HG03045 (cell line): ENCODE results near the gene LRRFIP1.

Source experiments
- ATAC-seq: cut with Tn5 transposase; IDR thresholded peaks from one replicate; pipeline ENCODE4 v1.9.1; 2021; ENCODE audit warnings: mild to moderate bottlenecking, moderate library complexity; ENCODE audit not compliant: unreplicated experiment

Gene LRRFIP1

GRCh38 chr2:237721458-237721857 lies 94.1 kb downstream of the LRRFIP1 start:
- ATAC-seq, result no peak

GRCh38 chr2:237722616-237723015 lies 95.2 kb downstream of the LRRFIP1 start:
- no peak for ATAC-seq

- ATAC-seq, result no peak
Measured at GRCh38 chr2:237723023-237723422, 95.6 kb downstream of the LRRFIP1 start.

GRCh38 chr2:237723602-237724001 lies 96.2 kb downstream of the LRRFIP1 start:
- peak; percentile 64 for ATAC-seq

DNA sequence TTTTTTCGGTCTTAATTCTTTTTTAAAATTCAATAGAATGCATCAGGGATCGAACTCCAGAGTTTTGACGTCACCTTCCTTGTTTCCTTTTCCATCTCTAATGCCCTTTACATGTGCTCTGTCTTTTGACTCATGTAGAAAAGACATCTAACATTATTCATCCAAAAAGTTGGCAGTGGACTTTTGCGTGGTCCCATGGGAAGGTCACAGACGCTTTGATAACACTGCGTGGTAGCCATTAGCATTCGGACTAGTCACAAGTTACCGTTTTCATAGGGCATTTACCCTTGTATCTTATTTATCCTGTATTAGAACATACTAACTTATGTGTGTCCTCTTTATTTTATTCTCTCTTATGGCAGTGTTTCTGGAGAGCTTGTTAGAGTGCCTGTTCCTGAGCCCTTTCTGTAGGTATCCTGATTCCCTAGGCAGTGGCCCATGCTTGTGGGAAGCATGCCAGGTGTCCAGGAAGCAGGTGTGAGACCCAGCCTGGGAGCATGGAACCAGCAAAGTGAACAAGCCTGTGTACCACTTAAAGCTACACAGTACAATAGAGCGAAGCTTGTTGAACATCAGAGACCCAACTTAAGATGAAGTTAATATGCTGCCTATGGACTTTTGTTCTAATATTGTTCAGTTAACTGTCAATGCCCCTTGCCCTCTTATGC lies 97.6 kb downstream of the LRRFIP1 start:
- no peak for ATAC-seq

DNA sequence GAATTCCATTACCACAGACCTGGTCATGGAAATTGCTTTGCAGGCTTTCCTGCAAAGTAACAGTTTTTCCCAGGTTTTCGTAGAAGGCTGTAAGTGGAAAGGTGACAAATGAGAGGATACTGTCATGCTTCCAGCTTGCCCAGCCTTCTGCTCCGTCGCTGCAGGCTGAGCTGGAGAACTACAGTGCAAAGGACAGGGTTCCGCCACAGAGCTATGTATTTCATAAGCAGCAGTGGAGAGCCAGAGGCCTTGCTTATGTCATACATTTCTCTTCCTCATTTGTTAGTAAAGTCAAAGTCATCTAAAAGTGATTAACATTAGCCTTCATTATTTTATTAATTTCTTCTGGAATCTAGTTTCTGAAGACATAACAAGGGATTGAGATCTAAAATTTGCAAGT lies 98.3 kb downstream of the LRRFIP1 start:
- no peak for ATAC-seq

DNA sequence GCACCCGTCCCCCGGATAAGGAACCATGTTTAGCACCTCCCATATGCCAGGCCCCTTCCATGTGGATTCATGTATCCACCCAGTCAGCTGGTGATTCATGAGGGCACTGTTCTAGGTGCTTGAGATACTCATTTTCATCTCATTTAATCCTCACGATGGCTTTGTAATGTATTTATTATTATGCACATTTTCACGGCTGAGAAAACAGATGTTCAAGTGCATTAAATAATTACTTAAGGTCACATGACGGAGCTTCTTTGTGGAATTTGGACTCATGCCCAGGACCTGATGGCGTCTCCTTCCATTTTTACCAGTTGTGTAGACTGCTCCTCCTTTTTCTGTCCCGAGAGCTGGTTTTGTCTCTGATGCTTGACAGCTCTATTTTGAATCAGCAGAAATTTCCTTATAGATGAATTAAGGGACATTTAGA lies 99.0 kb downstream of the LRRFIP1 start:
- ATAC-seq, result no peak

- no peak for ATAC-seq
Measured at GRCh38 chr2:237727363-237727762, 100.0 kb downstream of the LRRFIP1 start.

- no peak for ATAC-seq
Measured at GRCh38 chr2:237729681-237730475, 102.5 kb downstream of the LRRFIP1 start.

DNA sequence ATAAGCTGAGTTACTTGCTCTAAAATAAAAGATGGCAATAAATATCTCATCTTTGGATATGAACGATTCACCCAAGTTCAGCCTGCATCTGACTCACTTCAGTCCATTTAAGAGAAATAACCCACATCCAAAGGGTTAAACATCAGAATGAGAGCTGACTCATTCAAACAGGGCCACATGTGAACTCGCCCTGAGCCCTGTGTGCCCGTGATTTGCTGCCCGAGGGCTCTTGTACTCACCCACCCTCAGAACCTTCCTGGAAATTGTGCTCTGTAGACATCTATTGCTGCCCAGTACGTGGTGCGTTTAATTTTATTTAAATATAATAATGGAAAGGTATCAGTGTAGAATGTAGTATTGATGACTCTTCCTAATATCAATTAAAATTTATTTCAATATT lies 104.3 kb downstream of the LRRFIP1 start:
- no peak for ATAC-seq

DNA sequence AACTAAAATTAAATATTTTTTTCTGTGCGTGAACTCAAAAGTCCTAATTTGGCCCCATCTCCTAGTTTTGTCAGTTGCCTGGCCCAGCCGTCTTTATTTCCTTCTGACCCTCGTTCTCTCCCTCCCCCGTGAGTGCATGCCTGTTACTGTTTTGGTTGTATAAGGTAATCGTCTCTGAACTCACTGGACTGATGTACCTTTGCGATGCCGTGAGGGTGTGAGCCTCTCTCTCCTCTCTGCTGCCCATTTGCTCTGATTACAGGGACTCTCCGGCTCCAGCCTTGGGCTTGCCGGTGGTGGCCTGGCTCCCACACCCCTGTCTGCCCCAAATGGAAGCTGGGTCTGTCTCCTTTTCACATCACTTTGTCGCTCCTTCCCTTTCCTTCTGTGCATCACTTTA lies 104.7 kb downstream of the LRRFIP1 start:
- no peak for ATAC-seq

- ATAC-seq, result no peak
Measured at GRCh38 chr2:237732790-237733381, 105.5 kb downstream of the LRRFIP1 start.

GRCh38 chr2:237733677-237734300 lies 106.4 kb downstream of the LRRFIP1 start:
- ATAC-seq, result no peak

DNA sequence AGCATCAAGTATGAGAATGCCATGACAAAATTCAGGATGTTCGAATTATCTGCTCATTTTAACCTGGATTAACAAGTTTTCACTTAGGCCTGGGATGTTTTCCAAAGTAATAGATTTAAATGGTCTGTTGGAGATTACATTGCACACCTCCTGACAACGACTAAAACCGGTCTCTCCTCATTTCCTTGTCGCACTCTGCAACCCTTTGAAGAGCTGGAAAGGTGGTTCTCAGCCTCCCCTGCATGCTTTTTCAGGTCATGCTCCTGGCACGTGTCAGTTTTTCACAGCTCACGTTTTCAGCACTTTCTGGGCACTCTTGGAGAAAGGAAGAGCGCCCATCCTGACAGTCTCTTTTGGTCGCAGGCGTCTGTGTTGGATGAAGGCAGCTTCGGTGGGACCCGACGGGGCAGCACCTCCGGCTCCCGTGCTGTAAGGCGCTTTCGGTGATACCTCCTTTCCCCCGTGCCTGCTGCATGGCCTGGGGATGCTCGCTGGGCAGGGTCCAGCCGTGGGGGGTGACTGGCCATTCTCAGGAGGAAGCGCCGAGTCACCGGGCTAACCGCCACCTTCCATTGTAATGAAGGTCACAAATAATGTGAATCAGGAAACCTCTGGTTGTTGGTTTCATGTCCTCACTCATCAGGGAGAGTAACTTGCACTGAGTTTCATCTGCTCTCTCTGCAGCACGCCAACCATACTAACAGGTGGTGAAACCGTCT lies 107.7 kb downstream of the LRRFIP1 start:
- no peak for ATAC-seq

GRCh38 chr2:237735798-237736197 lies 108.4 kb downstream of the LRRFIP1 start:
- ATAC-seq, result no peak

DNA sequence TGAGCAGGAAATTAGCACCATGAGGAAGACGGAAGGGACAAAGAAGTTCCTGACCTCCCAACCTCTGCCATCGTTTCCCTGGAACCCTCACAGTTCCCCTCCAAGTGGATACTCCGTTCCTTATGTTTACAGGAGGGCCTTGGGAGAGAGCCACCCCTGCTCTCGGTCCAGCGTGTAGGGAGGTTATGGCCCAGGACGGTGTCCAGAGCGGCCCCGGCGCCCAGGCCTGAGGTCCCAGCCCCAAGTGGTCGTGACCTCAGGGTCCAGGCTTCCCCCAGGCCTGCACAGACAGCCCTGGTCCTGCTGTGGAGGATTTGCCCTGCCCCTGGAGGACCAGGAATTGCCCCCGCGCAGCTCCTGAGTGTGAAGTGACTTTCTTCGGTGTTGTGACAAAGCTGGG lies 109.4 kb downstream of the LRRFIP1 start:
- ATAC-seq, result no peak

DNA sequence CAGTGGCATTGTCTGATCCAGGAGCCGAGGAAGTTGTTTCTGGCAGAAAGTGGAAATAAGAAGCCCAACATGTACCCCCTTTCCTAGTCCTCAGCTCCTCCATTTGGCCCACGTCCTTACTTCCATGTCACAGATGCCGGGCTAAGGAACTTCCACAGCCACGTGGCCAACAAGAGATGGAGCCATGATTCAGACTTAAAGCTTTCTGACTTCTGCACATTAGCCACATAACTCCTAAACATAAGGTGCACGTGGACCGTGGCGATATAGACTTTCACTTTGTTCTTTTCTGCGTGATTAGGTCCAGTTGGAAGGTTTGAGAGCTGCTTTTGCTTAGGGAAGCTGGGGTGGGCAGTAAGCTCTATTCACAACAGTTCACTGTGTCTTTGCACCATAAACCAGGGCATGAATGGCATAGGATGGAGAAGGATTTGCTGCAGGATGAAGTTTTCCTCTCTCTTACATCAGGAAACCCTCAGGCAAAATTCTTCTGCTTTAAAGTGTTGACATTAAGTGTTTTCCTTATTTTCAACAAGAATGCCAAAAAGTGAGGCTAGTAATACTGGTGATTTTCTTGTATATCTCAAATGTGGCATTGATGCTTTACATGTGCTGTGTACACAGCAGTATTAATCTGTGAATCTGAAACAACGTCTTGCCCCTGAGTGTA lies 109.9 kb downstream of the LRRFIP1 start:
- ATAC-seq, result no peak

- ATAC-seq, result no peak
Measured at GRCh38 chr2:237738255-237738654, 110.9 kb downstream of the LRRFIP1 start.

GRCh38 chr2:237739101-237739500 lies 111.7 kb downstream of the LRRFIP1 start:
- no peak for ATAC-seq

DNA sequence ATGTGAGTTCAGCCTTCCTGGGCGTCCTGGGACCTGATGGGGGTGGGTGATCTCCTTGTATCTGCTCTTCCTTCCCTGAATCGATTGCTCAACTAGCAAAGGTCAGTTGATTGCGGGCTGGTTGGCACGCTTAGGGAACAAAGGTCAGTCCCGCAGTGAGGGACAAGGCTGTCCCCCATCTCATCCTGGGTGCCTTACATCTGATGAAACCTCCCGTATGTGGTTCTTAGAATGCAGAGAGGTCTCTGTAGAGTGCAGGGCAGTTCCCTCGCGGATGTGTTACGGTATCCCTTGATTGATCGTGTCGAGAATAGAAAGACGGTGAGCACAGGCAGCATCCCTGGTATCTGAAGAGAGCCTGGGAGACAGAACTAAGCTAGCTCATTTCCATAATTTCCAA lies 114.8 kb downstream of the LRRFIP1 start:
- no peak for ATAC-seq
